ENCODE data around the gene TPPP.
"Not testable (repeated sequence)": the region's sequence is repeated elsewhere in the genome, so short reads cannot be mapped to it uniquely, and the experiment has no call there.

DNA sequence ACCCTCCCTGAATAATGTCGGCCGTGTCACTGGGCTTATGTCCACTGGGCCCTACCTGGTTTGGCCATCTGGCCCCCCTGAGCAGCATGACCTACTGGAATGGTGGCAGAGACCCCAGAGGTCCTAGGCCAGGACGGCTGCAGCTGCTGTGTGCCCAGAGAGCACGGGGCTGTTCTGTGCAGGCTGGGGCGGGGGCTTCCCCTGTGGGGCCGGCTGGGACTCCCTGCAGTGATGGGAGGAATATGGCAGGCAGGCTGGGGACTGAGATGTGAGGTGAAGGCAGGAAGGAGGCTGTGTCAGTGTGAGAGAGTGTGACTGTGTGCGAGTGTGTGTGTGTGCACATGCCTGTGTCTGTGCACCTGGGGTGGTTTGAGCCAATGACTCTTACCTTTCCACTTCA, 36.1 kb upstream of the TPPP start:
- TF ChIP-seq ZNF274 (IDR thresholded peaks at IDR 0.05; ENCODE audit: low read depth, low read length); YY1 (IDR thresholded peaks at IDR 0.05; ENCODE audit: insufficient read depth, insufficient read length); SUZ12 (IDR thresholded peaks at IDR 0.05; ENCODE audit: extremely low read depth, insufficient read depth, insufficient read length): not testable (repeated sequence)
